Suppressor macrophage treated with lipopolysaccharide for 4 hours (primary cell): Measurements from ENCODE around the gene ARL17A.
"Not testable (repeated sequence)": the region's sequence is repeated elsewhere in the genome, so short reads cannot be mapped to it uniquely, and the experiment has no call there.

ENCODE experiments used
- DNase-seq: peaks from one replicate; pipeline ENCODE4 v3.0.0-alpha.2; 2020

ARL17A gene

DNA sequence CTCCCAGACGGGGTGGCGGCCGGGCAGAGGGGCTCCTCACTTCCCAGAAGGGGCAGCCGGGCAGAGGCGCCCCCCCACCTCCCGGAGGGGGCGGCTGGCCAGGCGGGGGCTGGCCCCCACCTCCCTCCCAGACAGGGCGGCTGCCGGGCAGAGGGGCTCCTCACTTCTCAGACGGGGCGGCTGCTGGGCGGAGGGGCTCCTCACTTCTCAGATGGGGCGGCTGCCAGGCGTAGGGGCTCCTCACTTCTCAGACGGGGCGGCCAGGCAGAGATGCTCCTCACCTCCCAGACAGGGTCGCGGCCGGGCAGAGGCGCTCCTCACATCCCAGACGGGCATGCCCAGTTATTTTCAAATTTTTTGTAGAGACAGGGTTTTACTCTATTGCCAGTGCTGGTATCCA, 44.8 kb downstream of the ARL17A start:
- DNase-seq, result not testable (repeated sequence)

DNA sequence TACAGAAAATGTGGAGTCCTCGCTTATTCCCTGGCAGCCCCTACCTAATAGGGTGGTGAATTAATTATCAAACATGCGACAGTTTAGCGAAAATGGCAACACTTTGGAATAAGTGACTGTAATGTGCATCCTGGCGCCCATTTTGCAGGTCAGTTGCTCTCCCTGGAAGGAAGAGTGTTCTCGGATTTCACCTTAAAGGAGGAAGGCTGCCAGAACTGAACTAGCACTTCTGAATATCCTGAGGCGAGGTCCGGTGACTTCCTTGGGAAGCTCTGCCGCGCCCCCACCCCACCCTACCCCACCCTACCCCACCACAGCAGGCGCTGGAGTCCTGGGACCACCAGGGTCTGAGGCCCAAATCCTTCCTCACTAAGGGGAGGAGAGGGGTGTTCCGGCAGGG, 67.3 kb downstream of the ARL17A start, which contains the start of gene LRRC37A2:
TSS of gene LRRC37A2 (plus strand) at position 301 of the 400 bp plus-strand sequence. CDS start 245 bp downstream, outside the sequence.
- not testable (repeated sequence) for DNase-seq

DNA sequence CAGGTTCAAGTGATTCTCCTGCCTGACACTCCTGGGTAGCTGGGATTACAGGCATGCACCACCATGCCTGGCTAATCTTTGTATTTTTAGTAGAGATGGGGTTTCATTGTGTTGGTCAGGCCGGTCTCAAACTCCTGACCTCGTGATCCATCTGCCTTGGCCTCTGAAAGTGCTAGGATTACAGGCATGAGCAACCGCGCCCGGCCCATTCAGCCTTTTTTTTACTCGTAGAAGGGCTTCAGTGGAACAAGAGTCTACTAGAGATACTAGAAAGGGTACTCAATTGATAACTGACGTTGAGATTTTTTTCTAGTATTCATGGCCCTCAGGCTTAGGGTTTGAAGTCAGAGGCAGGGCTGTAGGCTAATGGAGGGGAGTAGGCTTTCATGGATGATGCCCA, 73.6 kb downstream of the ARL17A start:
- not testable (repeated sequence) for DNase-seq

DNA sequence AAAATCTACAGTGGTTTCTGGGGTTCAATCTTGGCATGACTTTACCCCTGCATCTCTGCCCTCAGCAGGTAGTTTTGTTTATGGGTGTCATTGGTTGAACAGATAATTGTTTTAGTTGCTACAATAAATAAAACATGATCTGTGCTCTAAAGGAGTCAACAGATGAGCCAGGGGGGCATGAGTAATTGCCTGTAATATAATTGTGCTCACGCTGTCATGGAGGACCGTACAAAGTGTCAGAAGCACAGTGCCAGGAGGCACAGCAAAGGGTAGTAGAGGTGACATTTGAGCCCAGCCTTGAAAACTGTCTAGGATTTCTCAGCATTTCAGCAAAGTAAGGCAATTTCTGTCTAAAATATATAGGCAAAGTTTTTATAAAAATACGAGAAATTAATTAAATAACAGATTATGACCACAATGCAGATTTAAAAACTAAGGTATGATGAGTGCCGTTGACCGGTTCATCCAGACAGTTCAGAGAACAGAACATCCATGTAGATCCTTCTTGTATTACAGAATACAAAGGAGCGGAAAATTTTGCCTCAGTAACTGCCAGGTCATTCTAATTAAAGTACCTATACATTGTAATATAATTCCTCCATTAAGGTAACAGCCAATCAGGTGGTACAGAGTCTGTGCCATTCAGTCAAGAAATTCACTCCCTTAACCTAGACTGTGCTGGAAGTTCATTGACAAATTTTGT, 79.9 kb downstream of the ARL17A start:
- DNase-seq, result not testable (repeated sequence)

DNA sequence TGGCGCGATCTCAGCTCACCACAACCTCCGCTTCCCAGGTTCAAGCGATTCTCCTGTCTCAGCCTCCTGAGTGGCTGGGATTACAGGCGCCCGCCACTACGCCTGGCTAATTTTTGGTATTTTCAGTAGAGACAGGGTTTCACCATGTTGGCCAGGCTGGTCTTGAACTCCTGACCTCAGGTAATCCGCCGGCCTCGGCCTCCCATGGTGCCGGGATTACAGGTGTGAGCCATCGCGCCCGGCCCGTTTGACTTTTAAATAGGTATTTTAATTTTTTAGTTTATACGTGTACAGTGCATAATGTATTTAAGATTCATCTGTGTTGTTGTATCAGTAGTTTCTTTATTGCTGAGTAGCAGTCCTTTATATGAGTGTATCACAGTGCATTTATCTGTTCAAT, 87.5 kb downstream of the ARL17A start:
- DNase-seq, result not testable (repeated sequence)

DNA sequence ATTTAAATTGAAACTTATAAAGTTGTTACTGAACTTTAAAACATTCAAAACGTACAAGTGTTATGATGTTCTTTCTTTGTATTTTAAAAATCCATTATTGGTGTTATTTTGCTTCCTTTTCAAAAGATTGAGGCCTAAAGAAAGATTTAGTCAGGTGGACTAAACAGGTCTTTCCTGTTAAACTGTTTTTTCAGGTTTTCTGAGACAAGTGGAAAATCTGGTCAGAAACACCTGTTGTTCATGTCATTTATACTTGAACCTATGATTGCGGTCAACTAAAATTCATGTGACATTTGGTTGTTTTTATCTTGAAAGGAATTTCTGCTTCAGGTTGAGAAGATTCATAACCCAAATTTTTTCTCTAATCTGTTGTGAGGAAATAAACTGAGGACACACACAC, 98.2 kb downstream of the ARL17A start:
- DNase-seq, result not testable (repeated sequence)

DNA sequence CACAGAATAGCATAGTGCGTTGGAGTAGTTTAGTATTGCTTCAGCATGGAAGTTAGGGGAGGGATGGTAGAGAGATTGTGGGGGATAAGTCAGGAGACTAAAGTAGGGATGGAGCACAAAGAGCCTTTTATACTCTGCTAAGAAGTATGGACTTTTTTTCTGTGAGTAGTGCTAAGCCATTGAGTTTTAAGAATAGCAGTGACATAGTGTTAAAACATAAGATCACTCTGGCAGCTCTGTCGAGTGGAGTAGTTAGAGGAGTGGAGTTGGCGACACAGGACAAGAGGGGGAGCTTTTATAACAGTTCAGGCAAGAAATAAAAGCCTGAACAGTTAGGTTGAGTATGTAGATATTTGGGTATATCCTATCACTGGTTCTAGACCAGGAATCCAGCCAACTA, 100.7 kb downstream of the ARL17A start:
- DNase-seq, result not testable (repeated sequence)

DNA sequence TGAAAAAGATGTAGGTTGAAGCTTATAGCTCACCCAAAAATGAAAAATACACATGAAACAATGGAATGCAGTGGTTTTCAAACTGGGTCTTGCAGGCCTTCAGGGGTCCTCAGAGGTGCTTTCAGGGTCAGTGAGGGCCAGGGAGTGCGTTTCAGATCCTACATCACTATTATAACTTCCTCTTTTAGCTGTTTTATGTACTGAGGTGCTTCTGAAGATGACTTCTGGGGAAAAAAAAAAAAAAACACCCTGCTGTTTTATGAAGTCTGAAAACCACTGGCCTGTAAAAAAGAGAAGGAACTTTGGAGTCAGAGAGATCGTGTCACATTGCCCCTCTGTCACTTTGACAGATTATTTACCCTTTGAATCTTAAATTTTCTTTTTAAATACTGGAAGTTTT, 103.9 kb downstream of the ARL17A start:
- not testable (repeated sequence) for DNase-seq

DNA sequence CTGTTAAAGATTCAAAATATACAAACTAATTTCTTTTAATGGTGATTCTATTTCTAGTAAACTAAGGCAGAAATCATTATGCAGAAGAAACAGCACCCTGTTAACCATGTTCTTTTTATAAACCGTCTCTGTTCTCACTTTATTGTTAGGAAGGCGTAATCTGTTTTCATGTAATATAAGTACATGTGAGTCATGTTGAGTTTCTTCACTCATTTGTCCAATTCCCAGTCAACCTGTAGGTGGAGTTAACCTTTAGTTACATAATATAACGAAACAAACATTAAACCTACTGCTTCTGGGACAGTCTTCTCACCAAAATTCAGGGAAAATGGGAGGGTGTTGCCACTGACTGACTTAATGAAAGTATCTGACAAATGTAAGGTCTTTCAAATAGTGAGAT, 105.0 kb downstream of the ARL17A start:
- not testable (repeated sequence) for DNase-seq

DNA sequence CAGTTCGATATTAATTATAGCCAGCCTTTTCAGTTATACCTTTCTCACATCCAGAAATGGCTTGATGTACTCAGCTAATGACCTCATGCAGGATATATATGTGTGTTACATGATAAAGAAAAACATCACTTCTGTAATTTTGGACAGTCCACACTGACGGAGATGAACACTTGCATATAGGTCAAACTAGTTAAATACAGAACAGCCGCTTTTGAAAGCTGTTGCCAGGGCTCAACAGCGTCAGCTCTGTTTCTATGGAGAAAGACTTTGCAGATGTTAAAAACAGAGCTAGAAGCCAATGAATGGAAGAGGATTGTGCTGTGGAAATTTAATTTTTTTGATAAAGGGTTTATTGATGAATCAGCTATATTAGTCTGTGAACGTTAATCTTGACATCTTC, 111.9 kb downstream of the ARL17A start:
- not testable (repeated sequence) for DNase-seq
